ENCODE results near the gene ABCC1. TPM values are rescaled to one million over a fixed set of nuclear protein-coding genes. Genes with fewer than 3 reads are reported as not detected.

The ABCC1 gene
- polyA plus RNA-seq, 1 donor from 2014 or later, result 3.0 TPM

- Histone ChIP-seq H3F3A (ENCODE audit: insufficient read depth, low read length, poor library complexity, severe bottlenecking) (no peaks in the 10 kb centered on the region), H3K4me2 (ENCODE audit: low read length) (no peak overlapping the region), H3K79me2 (replicated peaks; ENCODE audit: insufficient read depth, low read length) (no peaks in the 10 kb centered on the region), H3K9me3 (ENCODE audit: low read length) (no peaks in the 10 kb centered on the region), H3K27me3 (ENCODE audit: insufficient read depth, low read depth, low read length) (no peaks in the 10 kb centered on the region), H3K4me3 (ENCODE audit: low read length) (no peak overlapping the region), H4K20me1 (ENCODE audit: insufficient read depth) (no peaks in the 10 kb centered on the region), H3K27ac (ENCODE audit: low read length) (no peak overlapping the region), H3K9me2 (ENCODE audit: insufficient read depth, low read length) (no peaks in the 10 kb centered on the region), H3K9ac (ENCODE audit: low read length) (no peak overlapping the region), H2AFZ (ENCODE audit: low read depth, low read length) (no peak overlapping the region), H3K36me3 (ENCODE audit: insufficient read depth, low read length) (no peaks in the 10 kb centered on the region)
- TF ChIP-seq EZH2 (IDR thresholded peaks at IDR 0.05; ENCODE audit: borderline replicate concordance, insufficient read depth, low read length, poor library complexity, severe bottlenecking), result no peak
- no peak for TF ChIP-seq MXI1 (conservative IDR thresholded peaks at IDR 0.05; ENCODE audit: poor library complexity, severe bottlenecking)
- TF ChIP-seq SMC3 (conservative IDR thresholded peaks at IDR 0.05; ENCODE audit: poor library complexity), result no peak
- no peak for TF ChIP-seq EP300 (conservative IDR thresholded peaks at IDR 0.05; ENCODE audit: poor library complexity, severe bottlenecking)
- no peak for TF ChIP-seq POLR2AphosphoS5 (IDR thresholded peaks at IDR 0.05)
- TF ChIP-seq TAF1 (IDR thresholded peaks at IDR 0.05; ENCODE audit: low read depth), result no peak
Measured at GRCh38 chr16:16166949-16167348, 217.5 kb downstream of the ABCC1 start.

GRCh38 chr16:16167927-16168326, 218.5 kb downstream of the ABCC1 start:
- no peaks in the 10 kb centered on the region for H3K9me3 ChIP-seq (ENCODE audit: low read length)
- H3K4me3 ChIP-seq (ENCODE audit: low read length), result no peak overlapping the region
- H3K9ac ChIP-seq (ENCODE audit: low read length), result no peak overlapping the region
- H3F3A ChIP-seq (ENCODE audit: insufficient read depth, low read length, poor library complexity, severe bottlenecking), result no peaks in the 10 kb centered on the region
- H3K4me2 ChIP-seq (ENCODE audit: low read length), result no peak overlapping the region
- H2AFZ ChIP-seq (ENCODE audit: low read depth, low read length), result no peak overlapping the region
- no peaks in the 10 kb centered on the region for H4K20me1 ChIP-seq (ENCODE audit: insufficient read depth)
- H3K27me3 ChIP-seq (ENCODE audit: insufficient read depth, low read depth, low read length), result no peaks in the 10 kb centered on the region
- no peaks in the 10 kb centered on the region for H3K36me3 ChIP-seq (ENCODE audit: insufficient read depth, low read length)
- H3K79me2 ChIP-seq (replicated peaks; ENCODE audit: insufficient read depth, low read length), result no peaks in the 10 kb centered on the region
- no peak overlapping the region for H3K27ac ChIP-seq (ENCODE audit: low read length)
- H3K9me2 ChIP-seq (ENCODE audit: insufficient read depth, low read length), result no peaks in the 10 kb centered on the region
- TF ChIP-seq MXI1 (conservative IDR thresholded peaks at IDR 0.05; ENCODE audit: poor library complexity, severe bottlenecking) (no peak), REST (IDR thresholded peaks at IDR 0.05; ENCODE audit: borderline replicate concordance) (no peak), TAF1 (IDR thresholded peaks at IDR 0.05; ENCODE audit: low read depth) (no peak), RAD21 (conservative IDR thresholded peaks at IDR 0.05) (no peak), EZH2 (IDR thresholded peaks at IDR 0.05; ENCODE audit: borderline replicate concordance, insufficient read depth, low read length, poor library complexity, severe bottlenecking) (no peak), SMC3 (conservative IDR thresholded peaks at IDR 0.05; ENCODE audit: poor library complexity) (no peak), POLR2AphosphoS5 (IDR thresholded peaks at IDR 0.05) (no peak), CTCF (IDR thresholded peaks at IDR 0.05; ENCODE audit: poor library complexity, severe bottlenecking) (no peak), EP300 (conservative IDR thresholded peaks at IDR 0.05; ENCODE audit: poor library complexity, severe bottlenecking) (no peak)
